Activated T-cell treated with anti-CD3 and anti-CD28 coated beads for 4 hours (primary cell): Measurements from ENCODE around the gene RAB15.

Source experiments
- DNase-seq: peaks from one replicate; pipeline ENCODE4 v3.0.0-alpha.2; 2020

RAB15 gene

DNA sequence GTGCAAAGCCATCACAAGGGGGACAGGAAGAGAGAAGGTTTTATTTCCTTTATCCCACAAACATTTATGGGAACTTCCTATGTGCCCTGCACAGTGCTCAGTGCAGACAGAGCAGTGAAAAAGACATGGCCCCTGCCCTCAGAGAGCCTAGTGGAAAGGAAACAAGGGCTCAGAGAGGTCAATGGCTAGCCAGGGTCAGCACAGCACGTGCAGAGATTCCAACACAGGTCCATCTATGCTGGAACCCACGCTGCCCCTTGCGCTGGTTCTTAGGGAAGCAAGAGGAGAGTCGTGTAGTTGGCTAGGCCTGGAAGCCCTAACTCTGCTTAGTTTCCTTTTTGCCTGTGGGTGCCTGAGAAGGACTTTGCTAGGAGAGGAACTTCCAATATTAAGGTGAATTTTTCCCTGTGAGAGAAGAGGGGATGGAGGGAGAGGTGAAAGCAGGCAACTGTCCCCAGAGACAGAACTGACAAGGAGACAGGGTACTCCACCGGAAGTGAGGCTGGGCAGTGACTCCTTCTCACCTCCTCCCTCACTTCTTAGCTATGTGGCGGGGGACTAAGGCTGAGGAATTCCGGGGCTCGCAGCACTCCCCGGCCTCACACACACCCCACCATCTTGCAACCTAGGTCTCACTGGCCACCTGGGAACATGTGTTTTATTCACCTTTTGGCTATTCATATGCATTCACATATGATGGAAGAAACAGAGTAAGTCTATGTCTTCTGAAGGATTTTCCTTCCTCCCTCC lies 17.5 kb downstream of the RAB15 start:
- DNase-seq: no peak

DNA sequence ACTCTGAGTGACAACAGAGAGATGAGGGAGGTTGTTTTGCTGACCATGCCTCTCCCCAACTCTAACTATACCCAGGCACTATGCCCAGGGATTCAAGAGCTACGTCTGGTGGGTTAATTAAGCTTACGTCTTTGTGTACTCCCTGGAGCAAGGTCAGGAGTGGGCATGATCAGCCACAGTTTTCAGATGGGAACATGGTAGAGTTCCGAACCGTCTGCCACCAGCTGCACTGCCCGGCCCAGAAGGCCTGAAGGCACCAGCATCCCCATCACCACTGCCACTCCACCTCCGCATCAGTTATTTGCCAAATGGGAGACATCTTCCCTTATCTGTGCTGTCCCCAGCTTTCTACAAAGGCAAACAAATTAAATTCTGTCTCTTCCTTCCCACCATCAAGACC lies 18.5 kb downstream of the RAB15 start:
- no peak for DNase-seq

DNA sequence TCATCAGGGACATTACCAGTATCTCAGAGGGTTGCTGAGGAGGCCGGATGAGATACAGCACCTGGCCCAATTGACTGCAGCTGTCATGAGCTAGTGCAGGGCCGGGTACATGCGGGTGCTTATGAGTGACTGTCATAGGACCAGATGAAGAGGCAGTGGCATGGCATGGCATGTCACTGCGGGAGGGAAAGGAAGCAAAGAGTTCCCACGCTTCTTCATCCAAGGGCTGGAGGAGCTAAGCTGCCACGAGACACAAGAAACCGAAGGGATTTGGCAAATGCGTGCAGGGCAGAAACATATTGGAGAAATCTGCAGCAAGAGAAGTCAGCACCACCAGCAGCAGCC lies 18.9 kb downstream of the RAB15 start:
- DNase-seq: no peak

DNA sequence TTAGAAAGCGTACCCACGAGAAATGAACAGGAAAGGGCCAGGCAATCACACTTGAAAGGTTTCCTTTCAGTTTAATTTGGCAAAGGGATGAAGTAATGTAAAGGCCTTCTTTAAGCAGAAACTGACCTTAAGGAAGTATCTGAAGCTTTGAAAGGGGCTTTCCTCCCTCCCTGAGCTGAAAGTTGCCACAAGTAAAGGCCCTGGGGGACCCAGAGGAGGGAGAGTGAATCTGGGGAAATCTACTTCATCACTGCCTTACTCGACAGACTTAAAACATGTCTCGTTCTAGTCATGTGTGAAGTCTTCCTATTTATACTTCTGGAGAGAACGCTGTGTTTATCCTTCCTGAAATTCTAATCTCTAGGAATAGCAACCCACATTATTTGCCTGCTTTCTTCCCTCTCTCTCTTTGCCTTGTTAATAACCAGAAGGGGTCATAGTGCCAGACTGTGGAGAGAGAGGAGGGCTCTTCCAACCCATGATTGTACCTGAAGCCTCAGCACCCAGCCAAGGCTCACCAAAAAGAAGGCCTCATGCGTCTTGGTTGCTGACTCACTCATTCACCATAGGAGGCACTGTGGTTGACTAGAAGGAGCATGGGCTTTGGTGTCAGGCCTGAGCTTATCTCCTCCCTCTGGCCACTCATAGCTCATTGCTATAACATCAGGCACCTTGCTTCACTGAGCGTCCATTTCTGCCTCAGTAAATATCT lies 19.4 kb downstream of the RAB15 start:
- DNase-seq: no peak

DNA sequence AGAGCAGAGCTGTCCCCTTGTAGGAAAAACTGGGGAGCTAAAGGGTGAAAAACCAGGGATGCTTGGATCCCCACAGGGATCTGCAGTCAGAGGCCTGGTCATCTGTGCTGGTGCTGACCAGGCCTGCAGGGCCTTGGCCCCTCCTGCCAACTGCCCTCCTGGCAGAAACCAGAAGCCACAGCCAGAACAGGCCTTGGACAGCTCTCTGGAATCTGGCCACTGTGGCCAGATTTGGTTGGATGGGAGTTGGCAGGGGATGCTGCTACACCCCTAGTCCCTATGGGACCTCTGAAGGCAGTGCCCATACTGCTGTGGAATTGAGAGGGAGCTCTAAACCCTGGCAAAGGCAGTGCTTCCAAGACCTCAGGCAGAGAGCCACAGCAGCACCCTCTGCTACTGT lies 20.4 kb downstream of the RAB15 start:
- no peak for DNase-seq

DNA sequence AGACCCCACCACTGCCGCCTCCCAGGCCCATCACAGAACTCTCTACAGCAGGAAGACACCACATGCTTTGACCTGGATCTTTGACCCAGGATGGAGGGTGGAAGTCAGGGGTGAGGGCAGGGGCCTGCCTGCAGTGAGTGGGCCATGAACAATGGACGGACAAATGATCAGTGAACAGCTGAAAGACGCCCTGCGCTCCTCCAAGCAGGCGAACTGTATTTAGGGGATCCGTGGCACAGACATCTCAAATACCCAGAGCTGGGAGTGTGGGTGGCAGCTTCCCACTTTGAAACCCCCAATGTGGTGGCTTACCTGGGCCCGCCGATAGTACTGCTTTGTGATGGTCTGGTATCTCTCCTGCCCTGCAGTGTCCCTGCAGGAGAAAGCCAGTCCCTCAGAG lies 20.8 kb downstream of the RAB15 start:
- no peak for DNase-seq

DNA sequence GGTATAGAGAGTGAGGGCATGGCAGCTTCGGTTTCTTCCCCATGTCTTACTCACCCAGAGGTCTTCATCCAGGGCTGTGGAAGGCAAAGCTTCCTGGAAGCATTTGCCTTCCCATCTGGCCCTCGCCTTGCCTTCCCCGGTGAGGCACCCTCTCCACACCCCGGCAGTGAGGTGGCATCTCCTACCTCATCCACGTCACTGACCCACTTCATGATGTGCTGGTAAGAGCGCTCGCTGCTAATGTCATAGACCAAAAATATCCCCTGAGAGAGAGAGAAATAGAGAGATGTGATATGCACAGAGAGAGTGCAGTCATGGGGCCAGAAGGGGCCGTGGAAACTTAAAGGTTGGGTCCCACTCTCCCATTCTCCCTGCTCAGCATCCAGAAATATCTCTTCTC lies 21.2 kb downstream of the RAB15 start:
- DNase-seq: no peak

DNA sequence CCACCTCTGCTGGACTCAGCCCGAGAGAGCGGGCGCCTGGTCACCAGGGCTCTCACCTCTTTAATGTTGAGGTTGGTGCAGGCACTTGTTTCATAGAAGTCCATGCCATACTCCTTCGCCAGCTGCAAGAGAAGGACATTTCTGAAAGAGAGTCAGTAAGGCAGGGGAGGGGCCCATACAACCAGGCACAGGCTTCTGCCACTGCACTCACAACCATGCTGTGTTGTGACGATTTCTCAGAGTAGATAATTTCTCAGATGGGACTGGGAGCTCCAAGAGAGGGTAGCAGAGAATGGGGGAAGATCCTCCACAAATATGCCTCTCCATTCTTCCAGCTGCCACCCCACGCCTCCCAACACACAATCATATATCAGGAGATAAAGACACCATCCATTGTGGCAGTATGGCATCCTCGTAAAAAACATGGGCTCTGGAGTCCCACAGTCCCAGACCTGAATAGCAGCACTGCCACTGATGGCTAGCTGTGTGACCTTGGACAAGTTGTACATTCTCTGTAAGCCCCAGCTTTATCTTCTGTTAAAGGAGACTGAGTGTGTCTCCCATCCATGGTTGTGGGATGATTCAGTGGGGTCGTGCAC lies 23.4 kb downstream of the RAB15 start:
- DNase-seq: no peak

DNA sequence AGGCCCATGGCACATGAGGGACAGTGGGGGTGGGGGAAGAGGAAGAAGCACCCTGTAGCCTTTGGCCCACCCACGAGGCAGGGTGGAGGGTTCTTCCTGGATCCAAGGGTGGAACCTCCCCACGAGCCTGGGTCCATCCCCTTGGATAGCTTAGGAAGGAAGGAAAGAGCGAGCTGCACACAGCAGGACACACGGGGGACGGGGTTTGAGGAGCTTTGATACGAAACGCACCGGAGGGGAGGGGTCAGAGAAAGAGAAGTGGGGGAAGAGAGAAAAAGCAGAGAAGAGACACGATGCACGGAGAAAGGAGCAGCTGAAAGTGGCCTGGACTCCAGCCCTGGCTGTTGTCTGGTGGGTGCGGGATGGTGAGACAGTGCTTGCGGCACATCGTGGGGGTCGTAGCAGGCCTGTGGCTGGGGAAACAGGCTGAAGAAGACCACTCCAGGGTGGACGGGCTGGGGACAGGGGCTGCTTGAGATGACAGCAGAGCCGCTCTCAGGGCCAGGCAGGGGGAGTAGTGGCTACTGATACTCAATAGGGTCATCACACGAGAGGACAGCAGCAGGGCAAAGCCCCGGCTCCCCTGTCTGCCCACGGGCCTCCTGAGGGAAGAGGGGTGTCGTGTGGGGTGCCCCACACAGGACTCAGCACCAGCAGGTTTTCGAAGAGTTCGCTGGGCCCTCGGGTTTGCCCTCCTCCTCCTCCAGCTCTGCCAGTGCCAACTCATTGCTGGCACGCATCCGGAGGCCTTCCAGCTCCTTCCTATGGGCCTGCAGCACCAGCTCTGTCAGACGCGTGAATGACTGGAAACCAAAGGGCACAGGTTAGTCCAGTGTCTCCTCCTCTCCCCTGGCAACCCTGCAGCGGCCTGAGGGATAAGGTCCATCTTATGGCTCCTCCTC lies 24.2 kb downstream of the RAB15 start:
- no peak for DNase-seq

DNA sequence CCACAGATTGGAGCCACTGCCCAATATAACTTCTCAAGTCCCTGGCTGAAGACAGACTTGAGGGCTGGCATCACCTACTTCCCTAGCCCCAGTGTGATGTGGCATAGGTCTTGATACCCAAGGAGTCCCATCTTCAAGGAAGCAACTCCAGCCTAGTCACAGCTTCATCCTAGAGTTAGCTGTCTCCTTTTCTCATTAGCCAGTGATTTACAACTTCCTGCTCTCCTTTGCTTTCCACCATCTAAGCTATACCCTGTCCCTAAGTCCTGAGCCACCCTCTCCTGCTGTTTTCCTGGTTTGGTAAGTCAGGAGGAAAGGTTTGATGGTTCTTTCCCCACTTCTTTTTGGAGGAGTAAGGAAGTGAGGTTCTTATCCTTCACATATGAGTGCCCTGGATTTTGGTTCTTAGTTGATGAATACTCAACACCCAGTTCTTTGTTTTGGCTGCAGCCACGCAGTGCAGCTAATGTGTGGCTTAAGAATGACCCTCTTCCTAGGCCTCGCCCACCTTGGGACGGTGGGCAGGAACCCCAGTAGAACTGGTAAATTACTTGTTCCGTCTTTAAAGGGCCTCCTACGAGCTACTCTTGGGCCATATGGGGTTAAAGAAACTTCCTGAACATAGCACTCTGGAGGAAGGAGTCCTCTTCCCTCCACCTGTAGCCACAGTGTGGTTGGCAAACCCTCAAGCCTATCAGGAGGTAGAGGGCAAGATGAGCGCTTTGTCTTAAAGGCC lies 25.7 kb downstream of the RAB15 start:
- no peak for DNase-seq

DNA sequence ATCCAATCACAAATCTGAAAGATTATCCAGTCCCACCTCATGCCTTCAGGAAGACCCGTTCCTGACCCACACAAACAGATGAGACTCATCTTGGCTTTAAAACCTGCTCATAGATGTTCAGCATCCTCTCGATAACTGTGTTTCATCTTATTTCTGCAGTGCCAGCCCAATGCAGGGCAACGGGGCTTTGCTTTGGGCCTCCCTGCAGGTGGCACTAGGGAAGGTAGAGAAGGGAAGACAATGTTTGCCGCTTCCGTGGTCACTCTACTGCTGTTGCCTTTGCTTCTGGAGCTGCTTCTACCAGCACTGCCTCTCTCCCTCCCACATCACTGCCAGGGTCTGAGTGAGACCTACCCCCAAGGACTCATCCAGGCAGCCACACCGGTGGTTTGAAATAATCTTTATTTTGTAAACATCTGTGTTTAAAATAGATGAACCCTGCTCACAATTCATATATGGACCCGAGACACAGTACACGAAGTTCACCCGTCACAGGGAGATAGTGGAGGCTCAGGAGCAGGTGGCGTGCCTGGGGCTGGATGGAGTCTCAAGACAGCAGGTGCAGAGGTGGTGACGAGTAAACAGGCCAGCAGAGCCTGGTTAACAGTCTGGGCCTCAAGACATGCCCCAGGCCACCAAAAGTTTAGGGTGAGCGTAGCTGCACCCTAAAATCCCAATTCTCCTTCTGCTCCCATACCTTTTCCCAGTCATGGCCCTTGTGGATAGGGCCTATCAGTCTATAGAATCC lies 26.5 kb downstream of the RAB15 start:
- DNase-seq: no peak

DNA sequence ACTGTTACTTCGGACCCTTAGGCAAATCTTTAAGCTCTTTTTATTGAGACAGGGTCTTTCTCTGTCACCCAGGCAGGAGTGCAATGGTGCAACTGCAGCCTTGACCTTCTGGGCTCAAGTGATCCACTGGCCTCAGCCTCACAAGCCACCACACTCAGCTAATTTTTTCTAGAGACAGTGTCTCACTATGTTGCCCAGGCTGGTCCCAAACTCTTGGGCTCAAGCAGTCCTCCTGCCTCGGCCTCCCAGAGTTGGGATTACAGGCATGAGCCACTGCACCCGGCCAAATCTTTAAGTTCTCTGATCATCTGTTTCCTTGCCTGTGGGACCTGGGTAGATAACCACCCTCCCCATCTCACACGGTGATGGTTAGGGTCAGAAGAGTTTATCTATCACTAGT lies 27.3 kb downstream of the RAB15 start:
- no peak for DNase-seq

DNA sequence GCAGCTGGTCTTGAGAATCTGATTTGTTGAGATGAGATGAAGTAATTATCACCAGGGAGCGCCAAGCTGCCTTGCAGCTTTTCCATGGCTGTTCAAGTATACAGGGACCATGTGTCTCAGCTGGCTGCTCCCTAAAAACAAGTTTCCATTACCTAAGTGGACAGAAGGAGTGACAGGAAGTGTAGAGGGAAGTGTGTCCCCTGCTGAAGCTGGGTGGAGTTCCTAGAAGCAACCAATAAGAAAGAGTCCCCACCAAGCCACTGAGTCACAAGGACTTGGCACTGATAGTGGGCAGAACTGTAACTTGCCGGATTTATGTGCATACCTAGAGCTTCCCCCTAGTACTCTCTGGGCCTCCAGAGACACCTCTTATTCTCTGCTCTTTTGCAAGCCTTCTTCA lies 28.1 kb downstream of the RAB15 start:
- DNase-seq: no peak

DNA sequence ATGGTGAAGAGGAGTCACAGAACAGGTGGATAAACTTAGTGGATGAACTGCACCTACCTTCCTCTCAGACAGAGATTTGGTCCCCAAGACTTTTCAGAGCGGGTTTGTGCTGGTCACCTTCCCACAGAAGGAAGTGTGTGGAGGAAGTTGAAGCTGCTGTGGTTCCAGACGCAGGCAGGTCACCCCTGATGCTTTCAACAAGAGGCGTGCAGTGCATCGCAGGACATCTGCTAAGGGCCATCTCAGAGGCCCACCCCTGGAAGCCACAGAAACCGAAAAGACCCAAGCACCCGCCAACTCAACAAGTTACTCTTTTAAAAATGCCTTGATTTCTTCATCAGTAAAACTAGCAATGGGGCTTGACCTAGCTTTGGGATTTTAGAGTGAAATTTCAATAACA lies 28.6 kb downstream of the RAB15 start:
- no peak for DNase-seq

DNA sequence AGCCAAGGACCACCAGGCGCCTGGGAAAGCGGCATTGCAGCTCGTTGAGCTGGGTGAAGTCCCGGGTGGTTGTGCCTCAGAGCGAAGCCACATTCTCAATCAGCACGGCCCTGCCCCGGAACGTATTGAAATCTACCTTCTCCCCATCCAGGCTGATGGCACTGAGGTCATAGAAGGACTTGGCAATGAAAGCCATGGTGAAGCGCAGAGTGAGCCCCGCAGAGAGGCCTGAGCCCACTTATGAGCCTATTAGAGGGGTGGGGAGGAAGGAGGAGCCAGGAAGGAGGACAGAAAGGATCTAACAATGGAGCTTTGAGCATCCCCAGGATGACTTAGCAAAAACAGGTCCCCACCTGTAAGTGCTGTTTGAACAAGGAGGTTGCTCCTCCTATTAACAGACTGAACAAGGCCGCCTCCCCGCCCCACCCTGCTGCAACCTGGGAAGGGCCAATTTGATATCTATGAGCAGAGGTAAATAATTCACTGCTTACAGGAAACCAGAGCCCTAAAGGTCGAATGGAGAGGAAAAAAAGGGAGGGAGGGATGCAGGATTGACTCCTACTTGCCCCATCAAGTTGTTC lies 29.5 kb downstream of the RAB15 start, which contains the start of gene GPX2:
GPX2 (minus strand) TSS at position 215 of the 581 bp plus-strand sequence; CDS start at position 196, 19 bp downstream.
- no peak for DNase-seq

DNA sequence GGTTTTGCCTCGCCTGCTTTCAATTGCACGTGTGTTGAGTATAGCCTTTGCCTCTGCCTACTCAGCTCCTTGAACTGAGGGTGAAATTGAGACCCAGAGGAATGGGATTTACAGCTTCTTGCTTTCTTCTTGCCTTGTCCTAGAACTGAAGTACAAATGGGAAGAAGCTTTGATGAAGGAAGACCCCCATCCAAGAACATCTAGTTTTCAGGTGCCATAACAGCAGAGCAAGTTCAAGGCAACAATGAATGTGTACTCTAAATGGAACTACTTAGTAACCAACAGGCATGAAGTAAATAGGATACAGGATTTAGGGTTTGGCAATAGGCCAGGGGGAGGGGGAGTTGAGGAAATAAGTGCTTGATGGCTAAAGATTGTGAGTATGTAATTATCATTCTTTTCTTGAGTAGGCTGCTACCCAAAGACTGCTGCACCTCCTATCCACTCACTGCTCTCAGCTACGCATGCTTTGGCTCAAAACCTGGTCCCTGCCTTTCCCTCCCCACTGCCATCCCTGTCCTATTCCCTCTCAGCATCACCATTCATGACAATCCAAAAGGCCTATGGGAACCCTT lies 31.7 kb downstream of the RAB15 start:
- no peak for DNase-seq

DNA sequence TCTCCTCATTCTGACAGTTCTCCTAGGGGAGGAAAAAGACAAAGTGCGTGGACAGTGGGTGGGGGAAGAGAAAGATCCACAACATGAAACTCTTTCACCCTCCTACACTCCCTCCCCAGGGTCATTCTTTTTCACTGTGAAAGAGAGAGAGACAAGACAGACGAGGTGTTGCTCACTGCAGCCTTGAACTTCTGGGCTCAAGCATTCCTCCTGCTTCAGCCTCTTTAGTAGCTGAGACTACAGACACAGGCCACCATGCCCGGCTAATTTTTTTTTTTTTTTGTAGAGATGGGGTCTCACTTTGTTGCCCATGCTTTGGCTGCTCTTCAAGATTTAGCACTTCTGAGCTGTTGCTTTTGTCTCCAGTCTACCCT lies 32.3 kb downstream of the RAB15 start:
- DNase-seq: no peak

DNA sequence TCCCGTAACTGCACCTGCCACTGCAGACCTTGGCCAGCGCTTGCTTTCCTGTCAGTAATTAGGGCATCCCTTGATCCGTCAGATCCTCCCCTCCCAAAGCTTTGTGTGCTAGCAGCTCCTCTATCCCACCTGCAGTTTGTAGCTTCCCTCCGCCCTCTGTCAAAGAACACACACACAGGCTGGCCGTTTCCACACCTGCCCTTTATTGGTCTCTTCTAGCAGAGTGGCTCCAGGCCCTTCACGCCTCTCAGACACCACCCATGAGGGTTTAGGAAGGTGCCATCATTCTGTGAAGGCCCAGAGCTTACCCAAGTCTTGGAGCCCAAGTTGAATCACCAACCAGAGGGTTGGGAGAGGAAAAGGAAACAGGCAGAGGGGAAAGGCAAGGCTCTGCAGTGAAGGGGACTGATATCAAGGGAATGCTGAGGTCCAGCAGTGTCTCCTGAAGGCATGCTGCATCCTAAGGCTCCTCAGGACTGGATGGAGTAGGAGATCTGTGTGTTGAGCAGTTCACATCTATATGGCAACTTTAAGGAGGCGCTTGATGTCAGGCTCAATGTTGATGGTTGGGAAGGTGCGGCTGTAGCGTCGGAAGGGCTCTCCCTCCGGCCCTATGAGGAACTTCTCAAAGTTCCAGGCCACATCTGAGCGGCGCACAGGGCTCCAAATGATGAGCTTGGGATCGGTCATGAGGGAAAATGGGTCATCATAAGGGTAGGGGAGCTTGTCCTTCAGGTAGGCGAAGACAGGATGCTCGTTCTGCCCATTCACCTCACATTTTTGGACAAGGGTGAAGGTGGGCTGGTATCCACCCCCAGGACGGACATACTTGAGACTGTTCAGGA lies 32.9 kb downstream of the RAB15 start:
- DNase-seq: no peak

DNA sequence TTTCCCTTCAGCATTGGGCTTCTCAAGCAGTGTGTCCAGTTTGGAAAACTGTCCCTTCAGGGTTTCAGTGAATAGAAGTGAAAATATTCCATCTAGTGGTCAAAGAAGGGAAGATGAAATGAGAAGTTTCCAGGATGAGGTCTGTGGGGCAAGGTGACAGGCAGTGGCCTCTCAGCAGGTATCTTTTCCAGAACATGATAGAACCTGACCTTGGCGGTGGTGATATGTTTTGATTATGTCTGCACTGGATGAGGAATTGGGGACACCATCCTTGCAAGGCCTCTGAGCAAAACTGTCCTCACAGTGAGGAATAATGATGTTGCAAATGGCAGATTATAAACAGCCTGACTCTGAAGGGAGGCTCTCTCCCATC lies 34.3 kb downstream of the RAB15 start:
- DNase-seq: no peak

DNA sequence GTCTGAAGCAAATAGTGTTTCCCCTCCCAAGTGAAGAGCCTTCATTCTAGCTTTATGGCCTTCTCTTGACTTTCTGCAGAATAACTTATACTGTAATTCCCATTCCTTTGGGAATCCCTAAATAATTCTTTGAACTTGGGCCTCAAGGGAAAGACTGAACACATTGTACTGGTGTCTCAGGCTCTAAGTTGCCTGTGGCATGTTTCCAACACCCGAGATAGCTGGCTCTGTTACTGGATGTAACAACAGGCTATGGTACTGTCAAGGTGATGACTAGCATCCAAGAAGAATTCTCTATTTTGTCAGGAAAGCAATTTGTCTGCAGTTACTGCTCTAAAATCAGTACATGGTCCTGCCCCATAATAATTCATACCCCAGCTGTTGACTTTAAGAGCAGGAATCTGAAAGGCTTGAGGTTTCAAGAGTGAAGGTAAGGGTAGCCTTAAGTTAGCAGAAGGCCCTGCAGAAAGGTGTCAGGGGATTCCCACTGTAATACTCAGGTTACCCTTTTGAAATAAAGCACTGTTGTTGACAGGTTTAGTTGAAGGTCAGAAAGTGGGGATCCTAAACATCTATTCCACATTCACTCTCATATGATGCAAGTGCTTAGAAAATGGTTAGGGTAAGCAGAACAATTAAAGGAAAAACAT lies 34.8 kb downstream of the RAB15 start:
- DNase-seq: no peak
